CD8-positive, alpha-beta memory T cell (primary cell): ENCODE measurements around the gene ATF6. TPM values are rescaled to one million over a fixed set of nuclear protein-coding genes. Genes with fewer than 3 reads are reported as not detected.
A peak's percentile ranks its signal among the peaks of the same experiment; 100 is the strongest.

Experiments
- CTCF ChIA-PET: fragments of 350-600 bp; sonication (Branson Sonifier 250); formaldehyde crosslinking; loops from one replicate; lab custom pipeline; 2021; ENCODE audit warnings: antibody characterized with exemption; lab: Charles Lee
- POLR2A ChIA-PET: fragments of 350-600 bp; sonication (Branson Sonifier 250); formaldehyde crosslinking; loops from one replicate; lab custom pipeline; 2021; ENCODE audit warnings: antibody characterized with exemption; lab: Charles Lee
- DNase-seq, 5 donors: peaks; one replicate each; pipeline versions ENCODE4 v3.0.0 to v3.0.0-alpha.2; 2020 to 2022; ENCODE audit warnings: mixed read lengths in 1 of 5
- H3K27ac ChIP-seq: one replicate; pipeline ENCODE4 v1.7.0; 2013; ENCODE audit warnings: low read depth, mild to moderate bottlenecking, low read length, moderate library complexity
- H3K27me3 ChIP-seq: 2 replicates; pipeline ENCODE4 v1.7.0; 2013; ENCODE audit warnings: low read length, mild to moderate bottlenecking; ENCODE audit not compliant: insufficient read depth, poor library complexity, severe bottlenecking
- H3K36me3 ChIP-seq: 2 replicates; pipeline ENCODE4 v1.7.0; 2013; ENCODE audit warnings: mild to moderate bottlenecking, low read length, moderate library complexity; ENCODE audit not compliant: insufficient read depth
- H3K4me1 ChIP-seq: 2 replicates; pipeline ENCODE4 v1.7.0; 2013; ENCODE audit warnings: mild to moderate bottlenecking, low read length, moderate library complexity; ENCODE audit not compliant: insufficient read depth
- H3K4me3 ChIP-seq: 2 replicates; pipeline ENCODE4 v1.7.0; 2013; ENCODE audit warnings: mild to moderate bottlenecking, low read length
- H3K9me3 ChIP-seq: 2 replicates; pipeline ENCODE4 v1.7.0; 2013; ENCODE audit warnings: mild to moderate bottlenecking, low read length
- H3K27ac Mint-ChIP-seq, 8 donors: one replicate each; pipeline ENCODE4 v1.8.0; 2020 to 2021; ENCODE audit warnings: mixed read lengths in 8 of 8, mild to moderate bottlenecking in 6 of 8, inconsistent platforms in 3 of 8, moderate library complexity in 3 of 8
- H3K27me3 Mint-ChIP-seq, 2 donors: one replicate each; pipeline ENCODE4 v1.8.0; 2020 to 2021; ENCODE audit warnings: mixed read lengths in 2 of 2, mild to moderate bottlenecking in 1 of 2, moderate library complexity in 1 of 2
- H3K36me3 Mint-ChIP-seq, 3 donors: one replicate each; pipeline ENCODE4 v1.8.0; 2020 to 2021; ENCODE audit warnings: mixed read lengths in 3 of 3, inconsistent platforms in 1 of 3, mild to moderate bottlenecking in 1 of 3
- H3K4me1 Mint-ChIP-seq, 3 donors: one replicate each; pipeline ENCODE4 v1.8.0; 2020 to 2021; ENCODE audit warnings: mixed read lengths in 3 of 3, inconsistent platforms in 1 of 3, mild to moderate bottlenecking in 1 of 3
- H3K4me3 Mint-ChIP-seq, 7 donors: one replicate each; pipeline ENCODE4 v1.8.0; 2020 to 2021; ENCODE audit warnings: mixed read lengths in 7 of 7, mild to moderate bottlenecking in 6 of 7, moderate library complexity in 4 of 7, inconsistent platforms in 2 of 7
- H3K9me3 Mint-ChIP-seq, 5 donors: one replicate each; pipeline ENCODE4 v1.8.0; 2020 to 2022; ENCODE audit warnings: mixed read lengths in 5 of 5, mild to moderate bottlenecking in 3 of 5, moderate library complexity in 2 of 5, inconsistent platforms in 1 of 5
- polyA plus RNA-seq: library from polyadenylated mRNA; unstranded; fragments of 300-500 nt; fragmentation: Illumina TruSeq; gene quantifications from one replicate; pipeline ENCODE4 v1.2.3, GENCODE V29; 2021
- total RNA-seq, 2 experiments: library from RNA; stranded (reverse); gene quantifications; one replicate each; pipeline ENCODE4 v1.2.3, GENCODE V29; 2021

Gene ATF6
- total and polyA plus RNA-seq, 3 experiments from 2014 or later = 14.7 to 22.8 (median 22.4) TPM

- peaks cover 26 to 48% (median 44%) of the 10 kb centered on the region in 3 donors for H3K4me1 Mint-ChIP-seq
- ChIA-PET POLR2A (interaction anchor here (0.6 to 6.5 kb wide), 6 partner anchors 9 to 694 kb away, joined by 3 to 69 read pairs (median 4); partner anchors contain the start of gene DUSP12), CTCF (interaction anchor here (0.7 to 5.9 kb wide), 18 partner anchors 10 to 285 kb away, joined by 3 to 102 read pairs (median 4); partner anchors contain the start of genes DUSP12 and FCRLB)
These were observed 27.4 kb upstream of the ATF6 start for GRCh38 chr1:161738627-161739287.

GRCh38 chr1:161739865-161740566 lies 26.1 kb upstream of the ATF6 start:
- ChIA-PET POLR2A (interaction anchor here (1.1 to 6.5 kb wide), 2 partner anchors 13 to 695 kb away, joined by 3 to 69 read pairs; no protein-coding TSS in a partner anchor), CTCF (interaction anchor here (0.6 to 5.9 kb wide), 15 partner anchors 9 to 260 kb away, joined by 3 to 102 read pairs (median 9); partner anchors contain the start of gene DUSP12)
- DNase-seq = no peak
- Mint-ChIP-seq H3K36me3 (peaks cover 0 to 2% (median 0%) of the 10 kb centered on the region in 3 donors), H3K4me3 (peak overlapping the region in 4 of 7 donors; percentile 17 to 75 (median 32)), H3K4me1 (peaks cover 26 to 51% (median 48%) of the 10 kb centered on the region in 3 donors), H3K27ac (peak overlapping the region in 3 of 8 donors; percentile 11 to 90 (median 39)), H3K27me3 (peaks cover 0 to 3% of the 10 kb centered on the region in 2 donors), H3K9me3 (no peaks in the 10 kb centered on the region)
- Histone ChIP-seq H3K9me3 (no peaks in the 10 kb centered on the region), H3K36me3 (no peaks in the 10 kb centered on the region), H3K4me1 (peaks cover 31% of the 10 kb centered on the region), H3K27ac (no peak overlapping the region), H3K4me3 (no peak overlapping the region), H3K27me3 (no peaks in the 10 kb centered on the region)

More at GRCh38 chr1:161738627-161739287, 27.4 kb upstream of the ATF6 start:
- peak overlapping the region; percentile 51 to 89 (median 86) for H3K27ac Mint-ChIP-seq
- DNase-seq = peak; percentile 48 to 85 (median 59)
- no peaks in the 10 kb centered on the region for H3K36me3 ChIP-seq
- no peak overlapping the region for H3K4me3 ChIP-seq
- peaks cover 31% of the 10 kb centered on the region for H3K4me1 ChIP-seq
- no peak overlapping the region for H3K27ac ChIP-seq
- peak overlapping the region in 5 of 7 donors; percentile 45 to 75 (median 66) for H3K4me3 Mint-ChIP-seq
- H3K9me3 ChIP-seq = no peaks in the 10 kb centered on the region
- peaks cover 0 to 2% of the 10 kb centered on the region in 2 donors for H3K27me3 Mint-ChIP-seq
- no peaks in the 10 kb centered on the region for H3K36me3 Mint-ChIP-seq
- H3K9me3 Mint-ChIP-seq = no peaks in the 10 kb centered on the region
- H3K27me3 ChIP-seq = no peaks in the 10 kb centered on the region

GRCh38 chr1:161740921-161741320 lies 25.2 kb upstream of the ATF6 start:
- H3K4me1 ChIP-seq = peaks cover 31% of the 10 kb centered on the region
- no peaks in the 10 kb centered on the region for H3K9me3 ChIP-seq
- Mint-ChIP-seq H3K4me1 (peaks cover 26 to 49% (median 48%) of the 10 kb centered on the region in 3 donors), H3K9me3 (no peaks in the 10 kb centered on the region), H3K36me3 (peaks cover 0 to 2% (median 0%) of the 10 kb centered on the region in 3 donors), H3K27me3 (peaks cover 0 to 3% of the 10 kb centered on the region in 2 donors), H3K4me3 (no peak overlapping the region), H3K27ac (no peak overlapping the region)
- H3K4me3 ChIP-seq = no peak overlapping the region
- no peaks in the 10 kb centered on the region for H3K27me3 ChIP-seq
- ChIA-PET POLR2A (interaction anchor here (6.5 kb wide), 1 partner anchor 14 kb away, joined by 69 read pairs; no protein-coding TSS in a partner anchor), CTCF (interaction anchor here (0.7 to 2.1 kb wide), 12 partner anchors 9 to 256 kb away, joined by 3 to 10 read pairs (median 4); partner anchors contain the start of gene DUSP12)
- no peak for DNase-seq
- no peak overlapping the region for H3K27ac ChIP-seq
- no peaks in the 10 kb centered on the region for H3K36me3 ChIP-seq

- Mint-ChIP-seq H3K27ac (no peak overlapping the region), H3K4me3 (no peak overlapping the region), H3K27me3 (peaks cover 0 to 1% of the 10 kb centered on the region in 2 donors), H3K36me3 (peaks cover 0 to 2% (median 0%) of the 10 kb centered on the region in 3 donors), H3K9me3 (no peaks in the 10 kb centered on the region), H3K4me1 (peaks cover 27 to 43% (median 41%) of the 10 kb centered on the region in 3 donors)
- DNase-seq = no peak
- no peaks in the 10 kb centered on the region for H3K36me3 ChIP-seq
- H3K27ac ChIP-seq = no peak overlapping the region
- ChIA-PET CTCF (interaction anchor here (1.1 to 1.4 kb wide), 3 partner anchors 17 to 259 kb away, joined by 3 read pairs; no protein-coding TSS in a partner anchor), POLR2A (no interaction called here)
- peaks cover 31% of the 10 kb centered on the region for H3K4me1 ChIP-seq
- H3K27me3 ChIP-seq = no peaks in the 10 kb centered on the region
- H3K9me3 ChIP-seq = no peaks in the 10 kb centered on the region
- H3K4me3 ChIP-seq = no peak overlapping the region
These were observed 22.9 kb upstream of the ATF6 start for GRCh38 chr1:161743231-161743630.

GRCh38 chr1:161747801-161748200 lies 18.3 kb upstream of the ATF6 start:
- H3K27me3 ChIP-seq = no peaks in the 10 kb centered on the region
- ChIA-PET CTCF (interaction anchor here (2.7 to 3.4 kb wide), 2 partner anchors 9 to 22 kb away, joined by 12 to 27 read pairs; no protein-coding TSS in a partner anchor), POLR2A (no interaction called here)
- H3K27ac ChIP-seq = no peak overlapping the region
- Mint-ChIP-seq H3K27me3 (peaks cover 0 to 1% of the 10 kb centered on the region in 2 donors), H3K4me1 (peaks cover 23 to 39% (median 38%) of the 10 kb centered on the region in 3 donors), H3K4me3 (peak overlapping the region in 4 of 7 donors; percentile 8 to 94 (median 14)), H3K27ac (peak overlapping the region in 1 of 8 donors; percentile 68), H3K9me3 (no peaks in the 10 kb centered on the region), H3K36me3 (peaks cover 0 to 27% (median 4%) of the 10 kb centered on the region in 3 donors)
- no peaks in the 10 kb centered on the region for H3K9me3 ChIP-seq
- H3K4me3 ChIP-seq = no peak overlapping the region
- H3K36me3 ChIP-seq = peaks cover 11% of the 10 kb centered on the region
- H3K4me1 ChIP-seq = peaks cover 21% of the 10 kb centered on the region
- no peak for DNase-seq

GRCh38 chr1:161749509-161750407 lies 16.4 kb upstream of the ATF6 start, which contains the start of gene DUSP12:
TSS of gene DUSP12 (plus strand) at chr1:161749786. CDS start at chr1:161749802, 16 bp downstream.
- Mint-ChIP-seq H3K9me3 (no peaks in the 10 kb centered on the region), H3K27ac (peak within 1 kb of the TSS; percentile 79 to 99 (median 96)), H3K4me1 (peaks cover 28 to 52% (median 47%) of the 10 kb centered on the region in 3 donors), H3K36me3 (peaks cover 5 to 43% (median 13%) of the 10 kb centered on the region in 3 donors), H3K27me3 (peaks cover 0 to 1% of the 10 kb centered on the region in 2 donors), H3K4me3 (peak within 1 kb of the TSS; percentile 94 to 100 (median 99))
- H3K27ac ChIP-seq = peak within 1 kb of the TSS; percentile 76
- H3K4me3 ChIP-seq = peak within 1 kb of the TSS; percentile 87
- peaks cover 21% of the 10 kb centered on the region for H3K4me1 ChIP-seq
- H3K9me3 ChIP-seq = no peaks in the 10 kb centered on the region
- DNase-seq = peak; percentile 72 to 87 (median 83)
- no peaks in the 10 kb centered on the region for H3K27me3 ChIP-seq
- H3K36me3 ChIP-seq = peaks cover 22% of the 10 kb centered on the region
- ChIA-PET POLR2A (interaction anchor here (0.5 to 2.2 kb wide), 9 partner anchors 11 to 524 kb away, joined by 3 to 17 read pairs (median 4); partner anchors contain the start of gene TOMM40L), CTCF (interaction anchor here (0.9 to 3.4 kb wide), 12 partner anchors 8 to 262 kb away, joined by 3 to 27 read pairs (median 4); no protein-coding TSS in a partner anchor)
